Body of pancreas (tissue), 4 donors: ENCODE data around the gene BCKDK. TPM values are rescaled to one million over a fixed set of nuclear protein-coding genes. Genes with fewer than 3 reads are reported as not detected.

Experiments used
- ATAC-seq: fragments of 150-250 bp; one replicate; pipeline ENCODE4 v1.9.1; 2016
- DNase-seq, 4 donors: peaks; one replicate each; pipeline ENCODE4 v3.0.0-alpha.2; 2019
- H3K27ac ChIP-seq, 4 donors: fragments of 200-600 bp; sonication (generic); 1 replicate in 3 of 4; 2 replicates in 1 of 4; pipeline versions ENCODE4 v1.5.1 to v1.6.1; 2016 to 2019; ENCODE audit warnings: mild to moderate bottlenecking in 1 of 4, mixed read lengths in 1 of 4, moderate library complexity in 1 of 4
- H3K27me3 ChIP-seq, 2 donors: fragments of 200-600 bp; sonication (generic); one replicate each; pipeline ENCODE4 v1.6.0; 2016; ENCODE audit warnings: mild to moderate bottlenecking in 1 of 2
- H3K36me3 ChIP-seq, 2 donors: fragments of 200-600 bp; sonication (generic); replicated peaks in 1 of 2; 2 replicates each; pipeline ENCODE4 v1.5.1; 2016; ENCODE audit warnings: low read depth in 2 of 2; ENCODE audit not compliant: insufficient read depth in 1 of 2
- H3K4me1 ChIP-seq: fragments of 200-600 bp; sonication (generic); one replicate; pipeline ENCODE4 v1.6.0; 2016
- H3K4me3 ChIP-seq, 2 donors: fragments of 200-600 bp; sonication (generic); 1 replicate in 1 of 2; 2 replicates in 1 of 2; pipeline ENCODE4 v1.5.1; 2016 to 2019
- H3K9me3 ChIP-seq, 3 donors: fragments of 200-600 bp; sonication (generic); 1 replicate in 2 of 3; 2 replicates in 1 of 3; pipeline ENCODE4 v1.5.1; 2016
- POLR2A ChIP-seq, 3 donors: fragments of 450-650 bp; IDR thresholded peaks; one replicate each; pipeline ENCODE4 v1.6.1; 2016; ENCODE audit warnings: antibody characterized with exemption in 3 of 3, mild to moderate bottlenecking in 2 of 3
- WGBS, 2 donors: methylation state at CpG; one replicate each; pipeline ENCODE4 v1.1.5; 2017; 5-methylcytosine and 5-hydroxymethylcytosine counted together
- intact Hi-C: fragments of 100-400 bp; cut with DNase I; formaldehyde crosslinking; loops from one replicate; pipeline ENCODE4 v1.15.1; 2023
- total RNA-seq, 2 donors: library from RNA; depleted of rRNA; stranded (reverse); fragments of >200 nt; gene quantifications; one replicate each; pipeline ENCODE4 v1.1.0, GENCODE V29; 2016
- TF ChIP-seq, protein P1 (sequence below), 7 experiments: fragments of 450-650 bp in 4 of 7; fragments of 200-600 bp in 3 of 7; sonication (generic) in 3 of 7; IDR thresholded peaks; one replicate each; pipeline ENCODE4 v1.5.1; 2016 to 2019; ENCODE audit warnings: antibody characterized with exemption in 7 of 7

BCKDK gene
- total RNA-seq, 2 donors from 2014 or later = 33.9 to 61.7 TPM

DNA sequence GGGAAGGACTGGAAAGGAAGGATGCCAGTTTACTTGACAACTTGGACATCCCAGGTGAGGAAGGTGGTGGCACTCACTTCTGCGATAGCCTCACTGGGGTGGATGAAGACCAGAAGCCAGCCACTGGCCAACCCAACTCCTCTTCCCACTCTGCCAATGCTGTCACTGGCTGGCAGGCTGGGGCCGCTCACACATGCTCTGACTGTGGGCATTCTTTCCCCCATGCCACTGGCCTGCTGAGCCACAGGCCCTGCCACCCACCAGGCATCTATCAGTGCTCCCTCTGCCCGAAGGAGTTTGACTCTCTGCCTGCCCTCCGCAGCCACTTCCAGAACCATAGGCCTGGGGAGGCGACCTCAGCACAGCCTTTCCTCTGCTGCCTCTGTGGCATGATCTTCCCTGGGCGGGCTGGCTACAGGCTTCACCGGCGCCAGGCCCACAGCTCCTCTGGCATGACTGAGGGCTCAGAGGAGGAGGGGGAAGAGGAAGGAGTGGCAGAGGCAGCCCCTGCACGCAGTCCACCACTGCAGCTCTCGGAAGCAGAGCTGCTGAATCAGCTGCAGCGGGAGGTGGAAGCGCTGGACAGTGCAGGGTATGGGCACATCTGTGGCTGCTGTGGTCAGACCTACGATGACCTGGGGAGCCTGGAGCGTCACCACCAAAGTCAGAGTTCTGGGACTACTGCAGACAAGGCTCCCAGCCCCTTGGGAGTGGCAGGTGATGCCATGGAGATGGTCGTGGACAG, 29.4 kb upstream of the BCKDK start:
- no peak for TF ChIP-seq POLR2A (IDR thresholded peaks at IDR 0.05)
- TF ChIP-seq, protein P1, sequence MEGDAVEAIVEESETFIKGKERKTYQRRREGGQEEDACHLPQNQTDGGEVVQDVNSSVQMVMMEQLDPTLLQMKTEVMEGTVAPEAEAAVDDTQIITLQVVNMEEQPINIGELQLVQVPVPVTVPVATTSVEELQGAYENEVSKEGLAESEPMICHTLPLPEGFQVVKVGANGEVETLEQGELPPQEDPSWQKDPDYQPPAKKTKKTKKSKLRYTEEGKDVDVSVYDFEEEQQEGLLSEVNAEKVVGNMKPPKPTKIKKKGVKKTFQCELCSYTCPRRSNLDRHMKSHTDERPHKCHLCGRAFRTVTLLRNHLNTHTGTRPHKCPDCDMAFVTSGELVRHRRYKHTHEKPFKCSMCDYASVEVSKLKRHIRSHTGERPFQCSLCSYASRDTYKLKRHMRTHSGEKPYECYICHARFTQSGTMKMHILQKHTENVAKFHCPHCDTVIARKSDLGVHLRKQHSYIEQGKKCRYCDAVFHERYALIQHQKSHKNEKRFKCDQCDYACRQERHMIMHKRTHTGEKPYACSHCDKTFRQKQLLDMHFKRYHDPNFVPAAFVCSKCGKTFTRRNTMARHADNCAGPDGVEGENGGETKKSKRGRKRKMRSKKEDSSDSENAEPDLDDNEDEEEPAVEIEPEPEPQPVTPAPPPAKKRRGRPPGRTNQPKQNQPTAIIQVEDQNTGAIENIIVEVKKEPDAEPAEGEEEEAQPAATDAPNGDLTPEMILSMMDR (IDR thresholded peaks at IDR 0.05) = no peak
- no peak for ATAC-seq
- intact Hi-C loops = loop anchor here (10.0 kb wide), 1 partner anchor 66 kb away; no protein-coding TSS in a partner anchor
- no peaks in the 10 kb centered on the region for H3K9me3 ChIP-seq
- no peak overlapping the region for H3K4me3 ChIP-seq
- no peaks in the 10 kb centered on the region for H3K27me3 ChIP-seq
- DNase-seq = no peak
- 91 to 95% methylated on average over 11 to 15 of the region's 15 CpGs for WGBS, 2 donors
- no peak overlapping the region for H3K27ac ChIP-seq
- peaks cover 11% of the 10 kb centered on the region for H3K4me1 ChIP-seq
- H3K36me3 ChIP-seq = peaks cover 8 to 33% of the 10 kb centered on the region in 2 donors

GRCh38 chr16:31079342-31079944, 28.7 kb upstream of the BCKDK start:
- H3K4me1 ChIP-seq = peaks cover 11% of the 10 kb centered on the region
- ATAC-seq (no peak), DNase-seq (no peak)
- TF ChIP-seq POLR2A (IDR thresholded peaks at IDR 0.05) = no peak
- TF ChIP-seq, protein P1 (IDR thresholded peaks at IDR 0.05) = no peak
- no peak overlapping the region for H3K27ac ChIP-seq
- peaks cover 8 to 33% of the 10 kb centered on the region in 2 donors for H3K36me3 ChIP-seq
- H3K9me3 ChIP-seq = no peaks in the 10 kb centered on the region
- WGBS, 2 donors = 77 to 90% methylated on average over 10 to 13 of the region's 13 CpGs
- intact Hi-C loops = loop anchor here (10.0 kb wide), 1 partner anchor 65 kb away; no protein-coding TSS in a partner anchor
- no peak overlapping the region for H3K4me3 ChIP-seq
- no peaks in the 10 kb centered on the region for H3K27me3 ChIP-seq

DNA sequence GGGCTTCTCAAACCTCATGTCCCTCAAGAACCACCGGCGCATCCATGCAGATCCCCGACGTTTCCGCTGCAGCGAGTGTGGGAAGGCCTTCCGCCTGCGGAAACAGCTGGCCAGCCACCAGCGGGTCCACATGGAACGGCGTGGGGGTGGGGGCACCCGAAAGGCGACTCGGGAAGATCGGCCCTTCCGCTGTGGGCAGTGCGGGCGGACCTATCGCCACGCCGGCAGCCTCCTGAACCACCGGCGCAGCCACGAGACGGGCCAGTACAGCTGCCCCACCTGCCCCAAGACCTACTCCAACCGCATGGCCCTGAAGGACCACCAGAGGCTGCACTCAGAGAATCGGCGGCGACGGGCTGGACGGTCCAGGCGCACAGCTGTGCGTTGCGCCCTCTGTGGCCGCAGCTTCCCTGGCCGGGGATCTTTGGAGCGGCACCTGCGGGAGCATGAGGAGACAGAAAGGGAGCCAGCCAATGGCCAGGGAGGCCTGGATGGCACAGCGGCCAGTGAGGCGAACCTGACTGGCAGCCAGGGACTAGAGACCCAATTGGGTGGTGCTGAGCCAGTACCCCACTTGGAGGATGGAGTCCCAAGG, 28.1 kb upstream of the BCKDK start:
- TF ChIP-seq POLR2A (IDR thresholded peaks at IDR 0.05) = no peak
- TF ChIP-seq, protein P1 (IDR thresholded peaks at IDR 0.05) = no peak
- Histone ChIP-seq H3K27ac (no peak overlapping the region), H3K4me1 (peaks cover 7% of the 10 kb centered on the region), H3K4me3 (no peak overlapping the region), H3K27me3 (no peaks in the 10 kb centered on the region), H3K9me3 (no peaks in the 10 kb centered on the region), H3K36me3 (peaks cover 8 to 33% of the 10 kb centered on the region in 2 donors)
- intact Hi-C loops = no loop called here
- 96 to 100% methylated on average over 4 to 40 of the region's 40 CpGs for WGBS, 2 donors
- ATAC-seq (no peak), DNase-seq (no peak)

GRCh38 chr16:31080756-31081419, 27.3 kb upstream of the BCKDK start:
- WGBS, 2 donors = 88 to 90% methylated on average over 10 to 12 of the region's 13 CpGs
- intact Hi-C loops = no loop called here

More at GRCh38 chr16:31080756-31081419, 27.3 kb upstream of the BCKDK start:
- no peaks in the 10 kb centered on the region for H3K9me3 ChIP-seq
- no peaks in the 10 kb centered on the region for H3K4me1 ChIP-seq
- TF ChIP-seq POLR2A (IDR thresholded peaks at IDR 0.05) = no peak
- TF ChIP-seq, protein P1 (IDR thresholded peaks at IDR 0.05) = no peak
- no peak for ATAC-seq
- H3K4me3 ChIP-seq = no peak overlapping the region
- no peak for DNase-seq
- H3K27me3 ChIP-seq = no peaks in the 10 kb centered on the region
- no peak overlapping the region for H3K27ac ChIP-seq
- peaks cover 8 to 33% of the 10 kb centered on the region in 2 donors for H3K36me3 ChIP-seq
